HepG2 (cell line): ENCODE results near the gene CER1. TPM values are rescaled to one million over a fixed set of nuclear protein-coding genes. Genes with fewer than 3 reads are reported as not detected.

Source experiments
- AGO1 ChIP-seq: fragments of 200-400 bp; formaldehyde crosslinking; IDR thresholded peaks from 2 replicates; pipeline ENCODE4 v1.6.1; 2017; ENCODE audit warnings: mild to moderate bottlenecking, low read depth, low read length, moderate library complexity; ENCODE audit not compliant: poor library complexity, severe bottlenecking
- CENPX ChIP-seq: sonication (generic); formaldehyde crosslinking; IDR thresholded peaks from 2 replicates; pipeline ENCODE4 v1.9.0; 2021; ENCODE audit warnings: mild to moderate bottlenecking, missing genetic modification reagents, moderate library complexity
- CHCHD3 ChIP-seq: sonication (generic); formaldehyde crosslinking; IDR thresholded peaks from 2 replicates; pipeline ENCODE4 v1.8.0; 2022; ENCODE audit warnings: mild to moderate bottlenecking, missing genetic modification reagents, moderate library complexity
- ELF3 ChIP-seq: IDR thresholded peaks from 2 replicates; pipeline ENCODE4 v1.6.1; 2016; ENCODE audit warnings: missing genetic modification reagents, missing compliant biosample characterization
- GPN1 ChIP-seq: sonication (generic); formaldehyde crosslinking; IDR thresholded peaks from 2 replicates; pipeline ENCODE4 v1.5.1; 2020; ENCODE audit warnings: missing genetic modification reagents, borderline replicate concordance
- JARID2 ChIP-seq: sonication (generic); formaldehyde crosslinking; IDR thresholded peaks from 2 replicates; pipeline ENCODE4 v1.8.1; 2023; ENCODE audit warnings: missing genetic modification reagents, inconsistent platforms; ENCODE audit not compliant: insufficient replicate concordance
- MEF2D ChIP-seq: sonication (generic); formaldehyde crosslinking; IDR thresholded peaks from 2 replicates; pipeline ENCODE4 v1.5.1; 2020; ENCODE audit warnings: mild to moderate bottlenecking, missing genetic modification reagents
- ONECUT2 ChIP-seq: sonication (generic); formaldehyde crosslinking; IDR thresholded peaks from 2 replicates; pipeline ENCODE4 v1.4.0; 2020; ENCODE audit warnings: missing genetic modification reagents
- RAD21 ChIP-seq: fragments of 450-650 bp; formaldehyde crosslinking; IDR thresholded peaks from 2 replicates; pipeline ENCODE4 v1.5.0; 2020; ENCODE audit warnings: mild to moderate bottlenecking
- THAP11 ChIP-seq: IDR thresholded peaks from 2 replicates; pipeline ENCODE4 v1.6.1; 2016; ENCODE audit warnings: missing biosample characterization, missing genetic modification reagents
- ZMYM2 ChIP-seq: sonication (generic); formaldehyde crosslinking; IDR thresholded peaks from 2 replicates; pipeline ENCODE4 v1.8.0; 2022; ENCODE audit warnings: mild to moderate bottlenecking, missing genetic modification reagents
- ZNF18 ChIP-seq: sonication (generic); formaldehyde crosslinking; IDR thresholded peaks from 2 replicates; pipeline ENCODE4 v1.8.0; 2022; ENCODE audit warnings: mild to moderate bottlenecking, missing genetic modification reagents; ENCODE audit not compliant: insufficient replicate concordance
- ZNF317 ChIP-seq: sonication (generic); formaldehyde crosslinking; IDR thresholded peaks from 2 replicates; pipeline ENCODE4 v1.5.0; 2020; ENCODE audit warnings: mild to moderate bottlenecking, missing genetic modification reagents
- ZNF382 ChIP-seq: sonication (generic); formaldehyde crosslinking; IDR thresholded peaks from 2 replicates; pipeline ENCODE4 v1.5.0; 2020; ENCODE audit warnings: missing genetic modification reagents, mild to moderate bottlenecking, borderline replicate concordance
- ZNF746 ChIP-seq: sonication (generic); formaldehyde crosslinking; IDR thresholded peaks from 2 replicates; pipeline ENCODE4 v1.8.0; 2022; ENCODE audit warnings: mild to moderate bottlenecking, missing genetic modification reagents
- ZNF780A ChIP-seq: sonication (generic); formaldehyde crosslinking; IDR thresholded peaks from 2 replicates; pipeline ENCODE4 v1.8.0; 2022; ENCODE audit warnings: mild to moderate bottlenecking, missing genetic modification reagents, moderate library complexity
- ZNF83 ChIP-seq: sonication (generic); formaldehyde crosslinking; IDR thresholded peaks from 2 replicates; pipeline ENCODE4 v1.4.0; 2020; ENCODE audit warnings: missing genetic modification reagents, mild to moderate bottlenecking, borderline replicate concordance
- ZNF839 ChIP-seq: sonication (generic); formaldehyde crosslinking; IDR thresholded peaks from 2 replicates; pipeline ENCODE4 v1.4.0; 2020; ENCODE audit warnings: missing genetic modification reagents, mild to moderate bottlenecking, borderline replicate concordance
- polyA plus RNA-seq, 8 experiments: library from polyadenylated mRNA; depleted of rRNA in 3 of 8; stranded (reverse) in 7 of 8; unstranded in 1 of 8; fragments of >200 nt; fragmentation: Illumina TruSeq in 4 of 8; extraction: Trizol in 4 of 8; gene quantifications; 2 replicates each; pipeline versions ENCODE4 v1.2.1 to v1.2.3, GENCODE V29; 2011 to 2016; ENCODE audit warnings: low read depth in 4 of 8, missing spikeins in 1 of 8, mixed read lengths in 1 of 8; ENCODE audit not compliant: insufficient read depth in 1 of 8
- total RNA-seq, 5 experiments: library from RNA; depleted of rRNA; stranded (reverse); fragments of >200 nt; fragmentation: Illumina TruSeq; extraction: Trizol; gene quantifications; 2 replicates each; pipeline ENCODE4 v1.2.3, GENCODE V29; 2016; ENCODE audit warnings: low read depth in 1 of 5
- TF ChIP-seq, protein P1 (sequence below): sonication (generic); formaldehyde crosslinking; IDR thresholded peaks from 2 replicates; pipeline ENCODE4 v1.4.0; 2020; ENCODE audit warnings: low read depth, missing genetic modification reagents
- TF ChIP-seq, protein P2 (sequence below): sonication (generic); formaldehyde crosslinking; IDR thresholded peaks from 2 replicates; pipeline ENCODE4 v1.5.1; 2020; ENCODE audit warnings: missing genetic modification reagents, mild to moderate bottlenecking, borderline replicate concordance
- TF ChIP-seq, protein P3 (sequence below): sonication (generic); formaldehyde crosslinking; IDR thresholded peaks from 2 replicates; pipeline ENCODE4 v1.9.0; 2021; ENCODE audit warnings: missing genetic modification reagents, mild to moderate bottlenecking, borderline replicate concordance
- TF ChIP-seq, protein P4 (sequence below): sonication (generic); formaldehyde crosslinking; IDR thresholded peaks from 2 replicates; pipeline ENCODE4 v1.8.1; 2023; ENCODE audit warnings: mild to moderate bottlenecking, missing genetic modification reagents, borderline replicate concordance

The CER1 gene
- total and polyA plus RNA-seq, 2 of the 13 experiments (the other 11 are each of a cell fraction or from before 2014, with no cell fraction given), result 0.18 TPM; not detected in 1

DNA sequence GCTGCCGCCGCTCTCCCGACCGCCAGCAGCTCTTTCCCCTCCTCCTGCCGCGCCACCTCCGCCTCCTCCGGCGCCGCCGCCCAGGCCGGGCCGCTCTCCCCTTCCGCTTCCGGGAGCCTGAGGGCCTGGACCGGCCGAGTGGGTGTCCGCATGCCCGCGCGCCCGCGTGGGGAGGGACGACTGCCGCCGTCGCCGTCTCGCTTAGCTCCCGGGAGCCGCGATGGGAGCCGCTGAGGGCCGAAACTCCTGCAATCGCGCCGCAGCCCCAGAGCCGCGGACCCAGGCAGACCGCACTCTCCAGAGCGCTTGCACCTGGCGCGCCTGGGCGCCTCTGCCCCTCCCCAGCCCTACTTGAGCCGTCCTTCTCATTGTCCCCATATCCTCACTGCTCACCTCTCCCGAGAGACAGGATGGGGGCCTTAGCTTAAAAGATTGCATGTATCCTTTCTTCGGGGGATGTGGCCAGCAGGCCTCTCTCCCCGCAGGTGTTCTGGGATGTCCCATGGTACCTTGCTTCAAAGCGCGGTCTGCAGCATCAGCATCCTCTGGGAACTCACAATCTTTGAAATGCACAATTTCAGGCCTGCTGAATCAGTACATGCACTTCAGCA is 29.2 kb downstream of the CER1 start, which contains the start of gene ZDHHC21 (continued):
- TF ChIP-seq, protein P1, sequence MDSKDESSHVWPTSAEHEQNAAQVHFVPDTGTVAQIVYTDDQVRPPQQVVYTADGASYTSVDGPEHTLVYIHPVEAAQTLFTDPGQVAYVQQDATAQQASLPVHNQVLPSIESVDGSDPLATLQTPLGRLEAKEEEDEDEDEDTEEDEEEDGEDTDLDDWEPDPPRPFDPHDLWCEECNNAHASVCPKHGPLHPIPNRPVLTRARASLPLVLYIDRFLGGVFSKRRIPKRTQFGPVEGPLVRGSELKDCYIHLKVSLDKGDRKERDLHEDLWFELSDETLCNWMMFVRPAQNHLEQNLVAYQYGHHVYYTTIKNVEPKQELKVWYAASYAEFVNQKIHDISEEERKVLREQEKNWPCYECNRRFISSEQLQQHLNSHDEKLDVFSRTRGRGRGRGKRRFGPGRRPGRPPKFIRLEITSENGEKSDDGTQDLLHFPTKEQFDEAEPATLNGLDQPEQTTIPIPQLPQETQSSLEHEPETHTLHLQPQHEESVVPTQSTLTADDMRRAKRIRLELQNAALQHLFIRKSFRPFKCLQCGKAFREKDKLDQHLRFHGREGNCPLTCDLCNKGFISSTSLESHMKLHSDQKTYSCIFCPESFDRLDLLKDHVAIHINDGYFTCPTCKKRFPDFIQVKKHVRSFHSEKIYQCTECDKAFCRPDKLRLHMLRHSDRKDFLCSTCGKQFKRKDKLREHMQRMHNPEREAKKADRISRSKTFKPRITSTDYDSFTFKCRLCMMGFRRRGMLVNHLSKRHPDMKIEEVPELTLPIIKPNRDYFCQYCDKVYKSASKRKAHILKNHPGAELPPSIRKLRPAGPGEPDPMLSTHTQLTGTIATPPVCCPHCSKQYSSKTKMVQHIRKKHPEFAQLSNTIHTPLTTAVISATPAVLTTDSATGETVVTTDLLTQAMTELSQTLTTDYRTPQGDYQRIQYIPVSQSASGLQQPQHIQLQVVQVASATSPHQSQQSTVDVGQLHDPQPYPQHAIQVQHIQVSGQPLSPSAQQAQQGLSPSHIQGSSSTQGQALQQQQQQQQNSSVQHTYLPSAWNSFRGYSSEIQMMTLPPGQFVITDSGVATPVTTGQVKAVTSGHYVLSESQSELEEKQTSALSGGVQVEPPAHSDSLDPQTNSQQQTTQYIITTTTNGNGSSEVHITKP (CRISPR knock-in tag), result no peak; the same call in 1 of the 2 replicates
- TF ChIP-seq ZNF746 (CRISPR knock-in tag) (0 out of 2 replicates have a peak, but pooled peaks have one; percentile 42), ZNF780A (no peak), GPN1 (CRISPR knock-in tag) (no peak), RAD21 (CRISPR knock-in tag) (peak; percentile 50; the same call in 1 of the 2 replicates), THAP11 (CRISPR knock-in tag) (peak; percentile 75), ZNF18 (peak; percentile 62), ZNF382 (CRISPR knock-in tag) (no peak), CHCHD3 (peak; percentile 86; the same call in 1 of the 2 replicates), ELF3 (CRISPR knock-in tag) (peak; percentile 63), MEF2D (CRISPR knock-in tag) (no peak), AGO1 (no peak), ZNF839 (no peak), ZNF317 (no peak), ZNF83 (CRISPR knock-in tag) (no peak), ZMYM2 (no peak), ONECUT2 (CRISPR knock-in tag) (no peak), CENPX (CRISPR knock-in tag) (no peak), JARID2 (CRISPR knock-in tag) (no peak)
- TF ChIP-seq, protein P2, sequence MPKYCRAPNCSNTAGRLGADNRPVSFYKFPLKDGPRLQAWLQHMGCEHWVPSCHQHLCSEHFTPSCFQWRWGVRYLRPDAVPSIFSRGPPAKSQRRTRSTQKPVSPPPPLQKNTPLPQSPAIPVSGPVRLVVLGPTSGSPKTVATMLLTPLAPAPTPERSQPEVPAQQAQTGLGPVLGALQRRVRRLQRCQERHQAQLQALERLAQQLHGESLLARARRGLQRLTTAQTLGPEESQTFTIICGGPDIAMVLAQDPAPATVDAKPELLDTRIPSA, result peak; percentile 85; the same call in 1 of the 2 replicates
- TF ChIP-seq, protein P3, sequence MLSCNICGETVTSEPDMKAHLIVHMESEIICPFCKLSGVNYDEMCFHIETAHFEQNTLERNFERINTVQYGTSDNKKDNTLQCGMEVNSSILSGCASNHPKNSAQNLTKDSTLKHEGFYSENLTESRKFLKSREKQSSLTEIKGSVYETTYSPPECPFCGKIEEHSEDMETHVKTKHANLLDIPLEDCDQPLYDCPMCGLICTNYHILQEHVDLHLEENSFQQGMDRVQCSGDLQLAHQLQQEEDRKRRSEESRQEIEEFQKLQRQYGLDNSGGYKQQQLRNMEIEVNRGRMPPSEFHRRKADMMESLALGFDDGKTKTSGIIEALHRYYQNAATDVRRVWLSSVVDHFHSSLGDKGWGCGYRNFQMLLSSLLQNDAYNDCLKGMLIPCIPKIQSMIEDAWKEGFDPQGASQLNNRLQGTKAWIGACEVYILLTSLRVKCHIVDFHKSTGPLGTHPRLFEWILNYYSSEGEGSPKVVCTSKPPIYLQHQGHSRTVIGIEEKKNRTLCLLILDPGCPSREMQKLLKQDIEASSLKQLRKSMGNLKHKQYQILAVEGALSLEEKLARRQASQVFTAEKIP (CRISPR knock-in tag), result no peak
- TF ChIP-seq, protein P4, sequence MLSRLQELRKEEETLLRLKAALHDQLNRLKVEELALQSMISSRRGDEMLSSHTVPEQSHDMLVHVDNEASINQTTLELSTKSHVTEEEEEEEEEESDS (CRISPR knock-in tag), result no peak
